GM19193 (cell line): Measurements from ENCODE around the gene TEK.

Source experiments
- POLR2A ChIP-seq: IDR thresholded peaks from 4 replicates; pipeline ENCODE4 v1.6.1; 2011; ENCODE audit not compliant: insufficient read depth, insufficient read length; ENCODE audit errors: extremely low read depth

TEK gene

GRCh38 chr9:27151693-27152404, 42.8 kb downstream of the TEK start:
- TF ChIP-seq POLR2A, result no peak

- no peak for TF ChIP-seq POLR2A
Measured at GRCh38 chr9:27152405-27152718, 43.3 kb downstream of the TEK start.

- TF ChIP-seq POLR2A, result no peak
Measured at GRCh38 chr9:27154908-27155307, 45.9 kb downstream of the TEK start.

GRCh38 chr9:27157097-27157496, 48.1 kb downstream of the TEK start:
- no peak for TF ChIP-seq POLR2A

GRCh38 chr9:27157736-27158135, 48.7 kb downstream of the TEK start:
- TF ChIP-seq POLR2A, result no peak

GRCh38 chr9:27160636-27161035, 51.6 kb downstream of the TEK start:
- no peak for TF ChIP-seq POLR2A

- no peak for TF ChIP-seq POLR2A
Measured at GRCh38 chr9:27162045-27162444, 53.0 kb downstream of the TEK start.

GRCh38 chr9:27165068-27165467, 56.0 kb downstream of the TEK start:
- no peak for TF ChIP-seq POLR2A

GRCh38 chr9:27165670-27166069, 56.6 kb downstream of the TEK start:
- no peak for TF ChIP-seq POLR2A

GRCh38 chr9:27168496-27168895, 59.5 kb downstream of the TEK start:
- TF ChIP-seq POLR2A, result no peak

GRCh38 chr9:27168951-27169350, 59.9 kb downstream of the TEK start:
- no peak for TF ChIP-seq POLR2A

GRCh38 chr9:27176971-27177370, 67.9 kb downstream of the TEK start:
- no peak for TF ChIP-seq POLR2A

- no peak for TF ChIP-seq POLR2A
Measured at GRCh38 chr9:27179245-27179865, 70.3 kb downstream of the TEK start.

GRCh38 chr9:27181381-27181780, 72.4 kb downstream of the TEK start:
- TF ChIP-seq POLR2A, result no peak

GRCh38 chr9:27182421-27182820, 73.4 kb downstream of the TEK start:
- no peak for TF ChIP-seq POLR2A

- TF ChIP-seq POLR2A, result no peak
Measured at GRCh38 chr9:27183131-27183530, 74.1 kb downstream of the TEK start.

- TF ChIP-seq POLR2A, result no peak
Measured at GRCh38 chr9:27183701-27184100, 74.7 kb downstream of the TEK start.
